ENCODE measurements around the gene PLXNA3.

PLXNA3 gene

GRCh38 chrX:154458954-154459778, 1.1 kb downstream of the PLXNA3 start:
- no peak for DNase-seq (ENCODE audit: low read depth in 2 of 2)

DNA sequence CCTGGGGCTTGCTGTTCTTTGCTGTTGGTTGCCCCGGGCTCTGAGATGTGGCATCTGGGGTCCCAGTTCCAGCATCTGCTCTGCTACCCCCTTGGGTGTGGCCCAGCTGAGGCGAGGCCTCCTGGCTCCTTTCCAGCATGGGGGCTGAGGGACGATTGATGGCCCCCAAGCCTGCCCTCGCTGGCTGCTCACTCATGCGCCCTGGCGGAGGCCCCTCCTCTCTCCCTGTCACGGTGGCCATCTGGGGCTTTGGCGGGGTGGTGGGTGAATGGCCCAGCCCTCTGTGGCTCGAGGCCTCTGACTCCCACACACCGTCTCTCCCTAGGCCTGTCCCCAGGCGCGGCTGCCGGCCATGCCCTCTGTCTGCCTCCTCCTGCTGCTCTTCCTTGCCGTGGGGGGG, 1.8 kb downstream of the PLXNA3 start:
- no peak for DNase-seq (ENCODE audit: low read depth in 2 of 2)

GRCh38 chrX:154460326-154460725, 2.2 kb downstream of the PLXNA3 start:
- no peak for DNase-seq (ENCODE audit: low read depth in 2 of 2)

DNA sequence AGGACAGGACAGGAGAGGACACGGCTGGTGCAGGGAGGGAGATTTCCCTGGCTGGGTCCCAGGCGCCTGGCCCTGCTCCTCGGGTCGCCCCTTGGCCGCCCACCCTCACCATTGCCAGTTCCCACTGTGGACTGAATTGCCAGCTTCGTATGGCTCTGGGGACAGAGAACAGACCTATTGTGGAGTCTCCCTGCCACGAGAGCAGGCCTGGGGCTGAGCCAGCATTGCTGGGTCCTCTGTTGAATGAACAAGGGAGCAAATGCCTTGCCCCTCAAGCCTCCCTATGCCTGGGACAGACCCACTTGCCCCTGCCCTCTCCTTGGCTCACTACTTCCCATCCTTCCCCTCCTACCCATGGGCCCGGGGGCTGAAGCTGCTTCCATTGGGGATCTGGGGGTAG, 4.3 kb downstream of the PLXNA3 start:
- DNase-seq (ENCODE audit: low read depth in 2 of 2), result no peak

DNA sequence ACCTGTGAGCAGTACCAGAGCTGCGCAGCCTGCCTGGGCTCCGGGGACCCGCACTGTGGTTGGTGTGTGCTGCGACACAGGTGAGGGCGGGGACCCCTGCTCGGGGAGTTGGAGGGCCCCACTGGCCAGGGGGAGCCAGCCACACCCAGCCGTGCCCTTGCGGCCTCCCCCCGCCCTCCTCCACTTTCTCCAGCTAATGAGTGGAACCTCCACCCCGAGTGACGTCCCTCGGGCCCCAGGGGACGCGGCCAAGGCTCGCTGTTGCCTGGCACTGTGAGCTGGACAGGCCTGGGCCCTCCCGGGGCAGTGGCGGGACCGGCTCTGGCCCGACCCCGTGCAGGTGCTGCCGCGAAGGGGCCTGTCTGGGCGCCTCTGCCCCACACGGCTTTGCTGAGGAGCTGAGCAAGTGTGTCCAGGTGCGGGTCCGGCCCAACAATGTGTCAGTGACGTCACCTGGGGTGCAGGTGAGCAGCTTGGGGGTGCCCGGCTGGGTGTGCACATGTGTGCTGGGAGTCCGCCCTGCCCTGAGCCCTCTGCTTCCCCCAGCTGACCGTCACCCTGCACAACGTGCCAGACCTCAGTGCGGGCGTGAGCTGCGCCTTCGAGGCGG, 5.6 kb downstream of the PLXNA3 start:
- DNase-seq (ENCODE audit: low read depth in 2 of 2), result no peak

GRCh38 chrX:154464806-154465365, 6.8 kb downstream of the PLXNA3 start:
- no peak for DNase-seq (ENCODE audit: low read depth in 2 of 2)

GRCh38 chrX:154465601-154466000, 7.5 kb downstream of the PLXNA3 start:
- no peak for DNase-seq (ENCODE audit: low read depth in 2 of 2)

- no peak for DNase-seq (ENCODE audit: low read depth in 2 of 2)
Observed at GRCh38 chrX:154466036-154466435, 8.0 kb downstream of the PLXNA3 start.

DNA sequence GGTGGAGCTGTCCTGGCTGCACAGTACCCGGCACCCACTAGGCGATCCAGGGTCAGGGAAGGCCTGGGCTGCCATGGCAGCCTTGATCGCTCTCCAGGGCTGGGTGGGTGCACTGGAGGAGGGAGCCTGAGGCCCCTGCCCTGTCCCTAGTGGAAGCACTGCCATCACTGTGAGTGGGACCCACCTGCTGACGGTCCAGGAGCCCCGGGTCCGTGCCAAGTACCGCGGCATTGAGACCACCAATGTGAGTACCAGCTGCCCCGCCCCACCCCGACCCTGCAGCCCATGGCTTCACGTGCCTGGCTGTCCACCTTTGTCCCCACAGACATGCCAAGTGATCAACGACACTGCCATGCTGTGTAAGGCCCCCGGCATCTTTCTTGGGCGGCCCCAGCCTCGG, 8.8 kb downstream of the PLXNA3 start:
- DNase-seq (ENCODE audit: low read depth in 2 of 2), result no peak

GRCh38 chrX:154467556-154467955, 9.5 kb downstream of the PLXNA3 start:
- no peak for DNase-seq (ENCODE audit: low read depth in 2 of 2)

- no peak for DNase-seq (ENCODE audit: low read depth in 2 of 2)
Observed at GRCh38 chrX:154468217-154468616, 10.1 kb downstream of the PLXNA3 start.

DNA sequence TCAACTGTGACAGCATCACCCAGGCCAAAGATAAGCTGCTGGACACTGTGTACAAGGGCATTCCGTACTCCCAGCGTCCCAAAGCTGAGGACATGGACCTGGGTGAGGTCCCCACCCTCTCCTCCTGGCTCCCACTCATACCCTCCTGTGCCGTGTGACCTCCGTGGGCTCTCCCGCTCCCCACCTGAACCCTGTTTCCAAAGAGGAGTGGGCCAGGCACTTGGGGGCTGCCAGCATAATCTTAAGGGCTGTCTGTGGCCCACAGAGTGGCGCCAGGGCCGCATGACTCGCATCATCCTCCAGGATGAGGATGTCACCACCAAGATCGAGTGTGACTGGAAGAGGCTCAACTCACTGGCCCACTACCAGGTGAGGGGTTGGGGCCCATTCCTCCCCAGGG, 11.0 kb downstream of the PLXNA3 start:
- DNase-seq (ENCODE audit: low read depth in 2 of 2), result no peak

GRCh38 chrX:154469880-154470279, 11.8 kb downstream of the PLXNA3 start:
- no peak for DNase-seq (ENCODE audit: low read depth in 2 of 2)

DNA sequence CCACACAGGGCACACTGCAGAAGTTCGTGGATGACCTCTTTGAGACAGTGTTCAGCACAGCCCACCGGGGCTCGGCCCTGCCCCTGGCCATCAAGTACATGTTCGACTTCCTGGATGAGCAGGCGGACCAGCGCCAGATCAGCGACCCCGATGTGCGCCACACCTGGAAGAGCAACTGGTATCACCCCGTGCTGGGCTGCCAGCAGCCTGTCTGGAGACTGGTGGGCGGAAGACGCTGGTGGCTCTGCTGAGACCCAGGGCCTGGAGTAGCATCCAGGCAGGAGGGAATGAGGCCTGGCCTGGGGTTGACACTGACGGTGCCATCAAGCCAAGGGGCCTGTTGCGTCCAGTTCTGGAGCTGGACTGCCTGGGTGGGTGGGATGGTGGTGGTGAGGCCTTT, 12.4 kb downstream of the PLXNA3 start:
- no peak for DNase-seq (ENCODE audit: low read depth in 2 of 2)

DNA sequence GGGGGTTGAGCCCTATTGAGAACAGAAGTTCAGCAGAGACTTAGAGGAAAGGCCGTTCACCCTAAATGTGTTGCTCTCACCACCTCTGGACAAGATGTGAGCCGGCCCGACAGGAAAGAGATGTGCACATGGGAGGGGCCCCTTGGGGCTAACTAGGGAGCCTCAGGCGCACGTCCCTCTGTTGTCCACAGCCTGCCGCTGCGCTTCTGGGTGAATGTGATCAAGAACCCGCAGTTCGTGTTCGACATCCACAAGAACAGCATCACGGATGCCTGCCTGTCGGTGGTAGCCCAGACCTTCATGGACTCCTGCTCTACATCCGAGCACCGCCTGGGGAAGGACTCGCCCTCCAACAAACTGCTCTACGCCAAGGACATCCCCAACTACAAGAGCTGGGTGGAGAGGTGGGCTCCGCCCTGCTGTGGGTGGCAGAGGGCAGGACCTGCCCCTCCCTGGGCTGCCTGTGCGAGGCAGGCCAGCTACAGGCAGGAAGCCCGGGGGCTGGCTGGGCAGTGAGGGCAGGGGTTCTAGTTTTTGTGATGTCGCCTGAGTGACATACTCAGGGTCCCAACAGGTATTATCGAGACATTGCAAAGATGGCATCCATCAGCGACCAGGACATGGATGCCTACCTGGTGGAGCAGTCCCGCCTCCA, 13.0 kb downstream of the PLXNA3 start:
- no peak for DNase-seq (ENCODE audit: low read depth in 2 of 2)

DNA sequence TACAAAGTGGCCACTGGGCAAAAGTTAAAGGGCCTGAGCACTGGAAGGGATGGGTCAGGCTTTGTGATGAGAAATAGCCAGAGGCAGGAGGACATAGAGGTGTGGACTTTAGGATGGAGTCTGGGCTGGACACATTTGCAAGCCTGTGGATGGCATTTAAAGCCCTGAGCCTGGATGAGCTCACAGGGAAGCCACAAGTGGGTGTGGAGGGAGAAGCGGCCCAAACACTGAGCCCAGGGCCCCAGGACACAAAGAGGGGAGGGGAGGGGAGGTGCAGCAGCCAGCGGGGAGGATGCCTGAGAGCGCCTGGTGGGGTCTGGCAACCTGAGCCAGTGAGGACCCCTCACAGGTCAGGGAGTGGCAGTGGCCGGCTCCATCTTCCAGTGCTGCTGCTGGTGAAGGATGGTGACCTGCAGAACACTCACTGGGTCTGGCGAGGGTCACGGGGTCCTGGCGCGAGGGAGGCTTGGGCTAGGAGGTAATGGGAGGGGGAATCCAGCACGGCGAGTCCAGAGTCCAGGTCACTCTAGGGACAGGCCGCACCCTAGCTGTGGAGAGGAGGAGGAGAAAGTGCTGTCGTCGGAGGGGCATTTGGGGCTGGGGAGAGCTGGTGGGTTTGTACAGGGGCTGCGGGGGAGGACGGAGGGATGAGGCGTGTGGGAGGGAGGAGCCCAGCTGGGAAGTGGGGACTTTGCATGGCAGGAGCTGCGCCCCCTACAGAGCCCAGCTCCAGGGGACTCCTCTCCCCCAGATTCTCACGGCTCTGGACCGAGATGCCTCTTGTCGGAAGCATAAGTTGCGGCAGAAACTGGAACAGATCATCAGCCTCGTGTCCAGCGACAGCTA, 14.0 kb downstream of the PLXNA3 start:
- DNase-seq (ENCODE audit: low read depth in 2 of 2), result no peak

DNA sequence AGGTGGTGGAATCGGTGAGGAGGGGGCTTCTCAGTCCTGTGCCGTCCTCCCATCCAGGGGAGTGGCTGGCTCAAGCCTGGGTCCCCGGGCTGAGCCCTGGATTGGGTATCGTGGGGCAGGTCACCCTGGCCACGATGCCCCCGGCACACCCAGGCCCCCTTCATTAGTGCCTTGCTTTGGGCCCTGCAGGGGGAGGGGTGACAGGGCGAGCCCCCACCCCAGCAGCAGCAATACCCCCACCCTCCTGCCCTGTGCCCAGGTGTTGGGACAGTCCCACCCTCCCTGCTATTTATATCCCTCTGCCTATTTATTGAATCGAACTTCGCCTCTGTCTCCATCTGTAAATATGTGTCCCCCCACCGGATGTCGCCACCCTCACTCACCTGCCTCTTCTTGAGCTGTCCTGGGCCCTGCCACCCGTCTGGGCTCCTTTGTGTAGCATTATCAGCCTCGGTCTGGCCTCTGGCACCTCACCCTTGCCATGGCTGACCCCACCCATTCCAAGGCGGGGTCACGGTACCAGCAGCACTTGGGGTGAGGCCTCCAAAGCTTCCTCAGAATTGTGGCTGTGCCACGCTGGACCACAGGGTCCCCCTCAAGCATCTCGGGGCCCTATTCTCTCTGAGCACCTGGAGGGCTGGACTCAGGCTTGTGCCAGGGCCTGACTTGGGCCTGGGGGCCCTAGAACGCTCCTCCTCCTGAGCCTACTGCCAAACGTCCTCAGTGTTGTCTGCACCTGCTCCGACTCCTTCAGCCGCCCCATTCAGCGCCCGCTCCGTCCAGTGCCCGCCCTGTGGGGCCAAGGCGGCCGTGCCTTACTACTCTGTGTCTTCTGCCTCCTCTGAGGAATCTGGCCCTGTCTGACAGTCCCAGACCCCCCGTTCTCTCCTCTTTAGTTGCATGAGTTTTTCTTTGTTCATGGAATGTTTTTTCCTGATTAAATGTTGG, 14.9 kb downstream of the PLXNA3 start:
- DNase-seq (ENCODE audit: low read depth in 2 of 2), result no peak

GRCh38 chrX:154473683-154474082, 15.6 kb downstream of the PLXNA3 start:
- DNase-seq (ENCODE audit: low read depth in 2 of 2), result no peak

DNA sequence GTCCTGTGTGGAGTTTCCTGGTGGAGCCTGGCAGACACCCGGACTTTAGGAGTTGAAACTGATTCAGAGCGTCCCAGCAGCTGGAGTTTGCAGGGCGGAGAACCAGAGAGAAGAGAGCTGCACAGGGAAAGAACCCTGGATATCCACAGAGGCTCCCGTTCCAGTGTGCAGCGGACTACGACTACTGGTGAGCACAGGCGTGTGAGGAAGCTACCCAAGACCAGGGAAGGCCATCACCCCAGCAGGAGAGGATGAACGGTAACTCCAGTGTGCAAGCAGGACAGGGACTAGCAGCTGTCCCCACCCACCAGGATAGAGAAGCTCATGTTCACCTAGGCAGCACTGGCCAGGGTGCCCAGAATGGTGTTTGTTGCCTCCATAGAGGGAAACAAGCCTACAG, 18.7 kb downstream of the PLXNA3 start:
- DNase-seq (ENCODE audit: low read depth in 2 of 2), result no peak

DNA sequence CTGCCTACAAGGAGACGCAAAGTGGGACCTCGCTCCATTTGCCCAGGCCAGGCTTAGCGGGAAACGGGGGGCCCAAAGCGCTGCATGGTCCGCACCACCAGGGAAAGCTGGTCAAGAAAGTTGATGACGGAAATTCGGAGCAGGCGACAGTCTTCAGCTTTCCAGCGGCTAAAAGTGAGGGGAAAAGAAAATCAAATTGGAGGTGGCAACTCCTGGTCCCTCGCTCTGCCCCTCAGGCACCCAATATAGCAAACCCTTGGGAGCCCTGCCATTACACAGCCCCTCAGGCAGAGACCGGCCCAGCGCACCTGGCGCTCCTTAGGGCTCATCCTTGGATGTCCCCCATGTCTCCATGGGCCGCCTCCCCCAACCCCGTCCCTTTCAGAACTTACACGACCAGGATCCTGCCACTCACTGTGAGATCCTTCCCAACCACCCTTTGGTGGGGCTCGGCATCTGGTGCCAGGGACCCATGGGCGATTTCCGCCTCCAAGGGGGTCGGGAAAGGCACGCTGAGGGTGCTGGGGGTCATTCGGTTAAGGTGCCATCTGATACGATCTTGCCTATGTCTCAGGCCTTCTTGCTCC, 19.9 kb downstream of the PLXNA3 start:
- no peak for DNase-seq (ENCODE audit: low read depth in 2 of 2)

All from fibroblast of skin of left biceps (primary cell).